HCT116 (cell line): ENCODE measurements around the gene PBX3. TPM values are rescaled to one million over a fixed set of nuclear protein-coding genes. Genes with fewer than 3 reads are reported as not detected.

Experiments
- ATAC-seq: fragments of 200-7000 bp; cut with Tn5 transposase; 2 replicates; pipeline ENCODE4 v1.9.1; 2020; ENCODE audit warnings: mild to moderate bottlenecking, moderate library complexity
- BruUV-seq: library from RNA; stranded (reverse); fragments of 400-500 nt; replicated peaks from 2 replicates; lab custom pipeline; 2021; lab: Mats Ljungman, UMichigan
- CTCF ChIA-PET: fragments of 300-600 bp; sonication (Branson Sonifier 250); formaldehyde crosslinking; loops from one replicate; lab custom pipeline; 2021; ENCODE audit warnings: antibody characterized with exemption; lab: Charles Lee
- POLR2A ChIA-PET: fragments of 300-600, 350-600 bp; sonication (Branson Sonifier 250); formaldehyde crosslinking; loops from one replicate; lab custom pipeline; 2021; ENCODE audit warnings: antibody characterized with exemption; lab: Charles Lee
- RAD21 ChIA-PET, 2 experiments: fragments of 300-600 bp; sonication (Branson Sonifier 250); formaldehyde crosslinking; loops; one replicate each; lab custom pipeline; 2023; ENCODE audit warnings: low total read pairs in 2 of 2; ENCODE audit not compliant: uncharacterized antibody in 2 of 2, unreplicated experiment in 2 of 2, low non-redundant PET in 1 of 2; lab: Charles Lee
- DNase-seq: peaks from one replicate; pipeline ENCODE4 v3.0.0-alpha.2; 2010; ENCODE audit warnings: low read depth, low spot score
- H2AFZ ChIP-seq: fragments of 200-600 bp; shearing (Covaris generic), sonication (generic); 2 replicates; pipeline ENCODE4 v1.6.1; 2017; ENCODE audit warnings: low read depth, mixed run types, mixed read lengths, antibody characterized with exemption, low read length; ENCODE audit not compliant: poor library complexity, severe bottlenecking
- H3K27ac ChIP-seq: 2 replicates; pipeline ENCODE4 v1.5.1; 2012; ENCODE audit warnings: low read depth, low read length
- H3K27me3 ChIP-seq: fragments of 200-600 bp; sonication (generic); 2 replicates; pipeline ENCODE4 v1.6.1; 2016; ENCODE audit warnings: mixed run types, low read length, mixed read lengths; ENCODE audit not compliant: insufficient read depth
- H3K36me3 ChIP-seq, 2 experiments: fragments of 200-500 bp in 1 of 2; fragments of 200-600 bp in 1 of 2; sonication (Bioruptor generic) in 1 of 2; sonication (generic) in 1 of 2; 2 replicates each; pipeline versions ENCODE4 v1.5.1 to v1.6.1; 2014 to 2016; ENCODE audit warnings: low read length in 2 of 2, inconsistent platforms in 1 of 2, mixed read lengths in 1 of 2, mixed run types in 1 of 2; ENCODE audit not compliant: insufficient read depth in 2 of 2, control insufficient read depth in 1 of 2
- H3K4me1 ChIP-seq, 2 experiments: fragments of 200-600 bp in 1 of 2; sonication (generic) in 1 of 2; 2 replicates each; pipeline versions ENCODE4 v1.5.1 to v1.6.1; 2012 to 2017; ENCODE audit warnings: low read length in 2 of 2, inconsistent platforms in 1 of 2, mild to moderate bottlenecking in 1 of 2, mixed read lengths in 1 of 2, mixed run types in 1 of 2, moderate library complexity in 1 of 2; ENCODE audit not compliant: insufficient read depth in 2 of 2, control insufficient read depth in 1 of 2
- H3K4me2 ChIP-seq: fragments of 200-600 bp; sonication (generic); 2 replicates; pipeline ENCODE4 v1.6.1; 2017; ENCODE audit warnings: mixed run types, low read length, mixed read lengths
- H3K4me3 ChIP-seq, 2 experiments: fragments of 200-600 bp in 1 of 2; sonication (generic) in 1 of 2; replicated peaks in 1 of 2; 2 replicates each; pipeline ENCODE4 v1.5.1; 2011 to 2016; ENCODE audit warnings: low read length in 2 of 2, control low read depth in 1 of 2, low read depth in 1 of 2, mild to moderate bottlenecking in 1 of 2, mixed read lengths in 1 of 2, mixed run types in 1 of 2
- H3K79me2 ChIP-seq: fragments of 200-600 bp; sonication (generic); 2 replicates; pipeline ENCODE4 v1.6.1; 2017; ENCODE audit warnings: mild to moderate bottlenecking, mixed run types, low read length, moderate library complexity, mixed read lengths; ENCODE audit not compliant: insufficient read depth
- H3K9ac ChIP-seq: fragments of 200-600 bp; sonication (generic); 2 replicates; pipeline ENCODE4 v1.6.1; 2016; ENCODE audit warnings: low read length, mixed read lengths
- H3K9me2 ChIP-seq: fragments of 200-600 bp; sonication (generic), shearing (Covaris generic); 2 replicates; pipeline ENCODE4 v1.6.1; 2017; ENCODE audit warnings: mixed run types, mild to moderate bottlenecking, moderate library complexity; ENCODE audit not compliant: insufficient read depth
- H3K9me3 ChIP-seq, 2 experiments: fragments of 200-500 bp in 1 of 2; fragments of 200-600 bp in 1 of 2; sonication (Bioruptor generic) in 1 of 2; sonication (generic) in 1 of 2; 2 replicates each; pipeline ENCODE4 v1.6.1; 2014 to 2017; ENCODE audit warnings: low read length in 2 of 2, mixed read lengths in 2 of 2, inconsistent platforms in 1 of 2, low read depth in 1 of 2, mild to moderate bottlenecking in 1 of 2, mixed run types in 1 of 2, moderate library complexity in 1 of 2; ENCODE audit not compliant: control insufficient read depth in 1 of 2, insufficient read depth in 1 of 2
- H4K20me1 ChIP-seq: fragments of 200-600 bp; sonication (generic), shearing (Covaris generic); 2 replicates; pipeline ENCODE4 v1.6.1; 2017; ENCODE audit warnings: mixed run types, mild to moderate bottlenecking, moderate library complexity; ENCODE audit not compliant: insufficient read depth
- EGR1 ChIP-seq: IDR thresholded peaks from 2 replicates; pipeline ENCODE4 v1.6.1; 2012; ENCODE audit warnings: low read depth
- ELF1 ChIP-seq: IDR thresholded peaks from 2 replicates; pipeline ENCODE4 v1.6.1; 2012; ENCODE audit warnings: low read depth, borderline replicate concordance
- EZH2 ChIP-seq: fragments of 200-600 bp; sonication (generic); IDR thresholded peaks from 2 replicates; pipeline ENCODE4 v1.6.1; 2017; ENCODE audit warnings: antibody characterized with exemption, mixed run types
- EZH2phosphoT487 ChIP-seq: fragments of 200-600 bp; IDR thresholded peaks from 2 replicates; pipeline ENCODE4 v1.6.1; 2018; ENCODE audit warnings: antibody characterized with exemption, borderline replicate concordance
- FOSL1 ChIP-seq: IDR thresholded peaks from 2 replicates; pipeline ENCODE4 v1.6.1; 2012; ENCODE audit warnings: low read depth
- JUND ChIP-seq: IDR thresholded peaks from 2 replicates; pipeline ENCODE4 v1.6.1; 2012
- POLR2A ChIP-seq: IDR thresholded peaks from 2 replicates; pipeline ENCODE4 v1.7.0; 2011; ENCODE audit warnings: borderline replicate concordance; ENCODE audit not compliant: insufficient read depth, insufficient read length; ENCODE audit errors: extremely low read depth
- RAD21 ChIP-seq: IDR thresholded peaks from 2 replicates; pipeline ENCODE4 v1.6.1; 2012; ENCODE audit warnings: low read depth, mild to moderate bottlenecking
- SIN3A ChIP-seq: IDR thresholded peaks from 2 replicates; pipeline ENCODE4 v1.6.1; 2012; ENCODE audit warnings: low read depth
- SP1 ChIP-seq: IDR thresholded peaks from 2 replicates; pipeline ENCODE4 v1.6.1; 2012; ENCODE audit warnings: low read depth
- TCF7L2 ChIP-seq: IDR thresholded peaks from 2 replicates; pipeline ENCODE4 v1.7.0; 2011; ENCODE audit warnings: borderline replicate concordance, inconsistent platforms; ENCODE audit not compliant: insufficient read depth, insufficient read length; ENCODE audit errors: extremely low read depth
- YY1 ChIP-seq: IDR thresholded peaks from 2 replicates; pipeline ENCODE4 v1.6.1; 2011; ENCODE audit warnings: low read length, low read depth, moderate library complexity, mild to moderate bottlenecking; ENCODE audit not compliant: insufficient replicate concordance; ENCODE audit errors: extremely low read depth
- ZFX ChIP-seq: fragments of 450-650 bp; IDR thresholded peaks from 2 replicates; pipeline ENCODE4 v1.6.1; 2017
- ZNF274 ChIP-seq: fragments of 200-500 bp; sonication (Bioruptor generic); IDR thresholded peaks from 2 replicates; pipeline ENCODE4 v1.6.1; 2014; ENCODE audit warnings: mild to moderate bottlenecking, low read depth, low read length, inconsistent platforms
- intact Hi-C: fragments of 100-400 bp; cut with micrococcal nuclease; formaldehyde crosslinking; loops from 2 replicates; pipeline ENCODE4 v1.10.0; 2022
- total RNA-seq: library from RNA; stranded (reverse); gene quantifications from one replicate; pipeline ENCODE4 v1.2.1, GENCODE V29; 2021; ENCODE audit not compliant: unreplicated experiment
- TF ChIP-seq, protein P1 (sequence below): IDR thresholded peaks from 2 replicates; pipeline ENCODE4 v1.6.1; 2012

The PBX3 gene
- total RNA-seq, 1 experiment from 2014 or later = 13.5 TPM

DNA sequence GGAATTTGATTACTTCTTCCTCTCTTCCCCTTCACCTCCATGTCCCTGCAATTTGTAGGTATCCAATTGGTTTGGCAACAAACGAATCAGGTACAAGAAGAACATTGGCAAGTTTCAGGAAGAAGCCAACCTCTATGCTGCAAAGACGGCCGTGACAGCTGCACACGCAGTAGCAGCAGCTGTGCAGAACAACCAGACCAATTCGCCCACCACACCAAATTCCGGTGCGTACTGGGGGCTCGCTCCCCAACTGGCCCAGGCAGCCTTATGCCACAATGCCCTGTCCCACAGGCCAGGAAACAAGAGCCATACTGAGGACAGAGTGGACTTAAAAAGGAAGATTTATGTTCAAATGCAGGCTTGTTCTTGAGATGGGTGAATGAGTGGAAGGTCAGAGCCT is 213.5 kb downstream of the PBX3 start:
- H3K4me3 ChIP-seq = no peak overlapping the region
- no peaks in the 10 kb centered on the region for H3K9me3 ChIP-seq
- no peak for DNase-seq
- TF ChIP-seq JUND = no peak
- TF ChIP-seq EZH2phosphoT487 = no peak
- no peak for TF ChIP-seq RAD21
- TF ChIP-seq, protein P1, sequence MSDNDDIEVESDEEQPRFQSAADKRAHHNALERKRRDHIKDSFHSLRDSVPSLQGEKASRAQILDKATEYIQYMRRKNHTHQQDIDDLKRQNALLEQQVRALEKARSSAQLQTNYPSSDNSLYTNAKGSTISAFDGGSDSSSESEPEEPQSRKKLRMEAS = no peak
- TF ChIP-seq SIN3A = no peak
- TF ChIP-seq FOSL1 = no peak
- no peak for TF ChIP-seq EGR1
- TF ChIP-seq ZFX = no peak
- ATAC-seq = no peak
- no peaks in the 10 kb centered on the region for H4K20me1 ChIP-seq
- H3K36me3 ChIP-seq = no peaks in the 10 kb centered on the region
- BruUV-seq = no TSS peak
- H3K27me3 ChIP-seq = no peaks in the 10 kb centered on the region
- ChIA-PET POLR2A (no interaction called here), RAD21 (no interaction called here), CTCF (no interaction called here)
- no peaks in the 10 kb centered on the region for H3K4me1 ChIP-seq
- H3K79me2 ChIP-seq = no peaks in the 10 kb centered on the region
- no peak overlapping the region for H3K9ac ChIP-seq
- no peak overlapping the region for H3K4me2 ChIP-seq
- H3K9me2 ChIP-seq = no peaks in the 10 kb centered on the region
- no peak overlapping the region for H3K27ac ChIP-seq
- intact Hi-C loops = no loop called here
- H2AFZ ChIP-seq = no peak overlapping the region

DNA sequence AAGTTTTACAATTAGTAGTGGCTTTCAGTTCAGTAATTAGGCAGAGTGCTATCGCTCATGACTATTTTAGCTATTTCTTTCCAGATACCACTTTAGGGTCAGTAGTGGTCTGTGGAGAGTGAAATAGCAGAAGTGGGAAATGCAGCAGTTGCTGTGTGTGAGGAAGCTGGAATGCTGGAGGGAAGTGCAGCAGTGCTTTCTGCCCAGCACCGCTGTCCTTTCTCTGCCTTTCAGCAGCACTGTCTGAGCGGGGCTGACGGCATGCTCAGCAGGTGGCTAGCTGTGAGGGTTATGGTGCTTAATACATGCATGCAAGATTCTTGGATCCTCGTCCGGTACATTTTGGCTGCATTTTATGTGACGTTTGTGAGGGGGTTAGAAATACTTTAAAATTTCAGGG is 213.9 kb downstream of the PBX3 start:
- no peaks in the 10 kb centered on the region for H3K27me3 ChIP-seq
- no peaks in the 10 kb centered on the region for H3K79me2 ChIP-seq
- H3K4me1 ChIP-seq = no peaks in the 10 kb centered on the region
- H3K9me3 ChIP-seq = no peaks in the 10 kb centered on the region
- ChIA-PET CTCF (no interaction called here), RAD21 (no interaction called here), POLR2A (no interaction called here)
- H3K4me2 ChIP-seq = no peak overlapping the region
- no peaks in the 10 kb centered on the region for H3K36me3 ChIP-seq
- no peak overlapping the region for H3K4me3 ChIP-seq
- no peak overlapping the region for H3K9ac ChIP-seq
- H3K27ac ChIP-seq = no peak overlapping the region
- DNase-seq (no peak), ATAC-seq (no peak)
- no peaks in the 10 kb centered on the region for H4K20me1 ChIP-seq
- no peak overlapping the region for H2AFZ ChIP-seq
- H3K9me2 ChIP-seq = no peaks in the 10 kb centered on the region
- intact Hi-C loops = no loop called here
- TF ChIP-seq, protein P1 = no peak
- TF ChIP-seq ZNF274 (no peak), TCF7L2 (no peak), RAD21 (no peak), ELF1 (no peak), EZH2 (no peak), SIN3A (no peak), POLR2A (no peak), EZH2phosphoT487 (no peak), YY1 (no peak), SP1 (no peak), FOSL1 (no peak)
- BruUV-seq = no TSS peak
